H9 (cell line): ENCODE data around the gene MITD1. TPM values are rescaled to one million over a fixed set of nuclear protein-coding genes. Genes with fewer than 3 reads are reported as not detected.

ENCODE experiments used
- DNase-seq: peaks from one replicate; pipeline ENCODE4 v3.0.0-alpha.2; 2017
- H2AFZ ChIP-seq: one replicate; pipeline ENCODE4 v1.6.1; 2013; ENCODE audit warnings: mild to moderate bottlenecking, low read length, control low read depth, moderate library complexity
- H2AK5ac ChIP-seq: 2 replicates; pipeline ENCODE4 v1.6.1; 2013; ENCODE audit warnings: low read length, control low read depth, mixed read lengths; ENCODE audit not compliant: insufficient read length
- H2BK120ac ChIP-seq: one replicate; pipeline ENCODE4 v1.6.1; 2013; ENCODE audit warnings: low read depth, mild to moderate bottlenecking, low read length, control low read depth, inconsistent platforms; ENCODE audit not compliant: poor library complexity, severe bottlenecking
- H2BK12ac ChIP-seq: 2 replicates; pipeline ENCODE4 v1.6.1; 2013; ENCODE audit warnings: low read length, control low read depth, mixed read lengths, low read depth; ENCODE audit not compliant: insufficient read length
- H2BK15ac ChIP-seq: 2 replicates; pipeline ENCODE4 v1.6.1; 2013; ENCODE audit warnings: low read depth, low read length, control low read depth
- H2BK20ac ChIP-seq: one replicate; pipeline ENCODE4 v1.6.1; 2013; ENCODE audit warnings: low read depth, mild to moderate bottlenecking, low read length, control low read depth, inconsistent platforms; ENCODE audit not compliant: poor library complexity, severe bottlenecking
- H2BK5ac ChIP-seq: 2 replicates; pipeline ENCODE4 v1.6.1; 2013; ENCODE audit warnings: low read length, control low read depth, mixed read lengths; ENCODE audit not compliant: insufficient read length
- H3K14ac ChIP-seq: 2 replicates; pipeline ENCODE4 v1.6.1; 2013; ENCODE audit warnings: low read length, control low read depth; ENCODE audit not compliant: insufficient read depth
- H3K18ac ChIP-seq: 2 replicates; pipeline ENCODE4 v1.6.1; 2013; ENCODE audit warnings: low read depth, mild to moderate bottlenecking, mixed read lengths, low read length, control low read depth; ENCODE audit not compliant: insufficient read length
- H3K23ac ChIP-seq: 2 replicates; pipeline ENCODE4 v1.6.1; 2013; ENCODE audit warnings: low read length, control low read depth, mixed read lengths, low read depth; ENCODE audit not compliant: insufficient read length
- H3K23me2 ChIP-seq: 2 replicates; pipeline ENCODE4 v1.6.1; 2013; ENCODE audit warnings: low read depth, mild to moderate bottlenecking, mixed read lengths, low read length, control low read depth; ENCODE audit not compliant: insufficient read length, poor library complexity, severe bottlenecking
- H3K27ac ChIP-seq: 2 replicates; pipeline ENCODE4 v1.5.1; 2013; ENCODE audit warnings: low read length, control low read depth, mixed read lengths, low read depth; ENCODE audit not compliant: insufficient read length
- H3K27me3 ChIP-seq: 2 replicates; pipeline ENCODE4 v1.6.1; 2013; ENCODE audit warnings: low read length, control low read depth, inconsistent platforms; ENCODE audit not compliant: insufficient read depth
- H3K4ac ChIP-seq: 2 replicates; pipeline ENCODE4 v1.6.1; 2013; ENCODE audit warnings: low read depth, mild to moderate bottlenecking, control low read depth, inconsistent platforms, low read length, moderate library complexity
- H3K4me1 ChIP-seq: 2 replicates; pipeline ENCODE4 v1.6.1; 2013; ENCODE audit warnings: low read length, control low read depth, inconsistent platforms; ENCODE audit not compliant: insufficient read depth
- H3K4me2 ChIP-seq: 2 replicates; pipeline ENCODE4 v1.6.1; 2013; ENCODE audit warnings: low read length, control low read depth, mixed read lengths; ENCODE audit not compliant: insufficient read length, insufficient read depth
- H3K56ac ChIP-seq: 2 replicates; pipeline ENCODE4 v1.6.1; 2013; ENCODE audit warnings: low read depth, mild to moderate bottlenecking, mixed read lengths, low read length, control low read depth; ENCODE audit not compliant: insufficient read length
- H3K79me1 ChIP-seq: 2 replicates; pipeline ENCODE4 v1.6.1; 2013; ENCODE audit warnings: low read depth, mild to moderate bottlenecking, moderate library complexity, low read length, control low read depth, inconsistent platforms; ENCODE audit not compliant: insufficient read depth, poor library complexity, severe bottlenecking
- H3K79me2 ChIP-seq: 2 replicates; pipeline ENCODE4 v1.6.1; 2013; ENCODE audit warnings: low read length, control low read depth, inconsistent platforms; ENCODE audit not compliant: insufficient read depth
- H3K9ac ChIP-seq: 2 replicates; pipeline ENCODE4 v1.6.1; 2013; ENCODE audit warnings: low read length, control low read depth, mixed read lengths; ENCODE audit not compliant: insufficient read length; ENCODE audit errors: extremely low read depth
- H3K9me3 ChIP-seq: one replicate; pipeline ENCODE4 v1.6.1; 2013; ENCODE audit warnings: low read depth, low read length, inconsistent platforms; ENCODE audit not compliant: control insufficient read depth
- H3T11ph ChIP-seq: one replicate; pipeline ENCODE4 v1.6.1; 2013; ENCODE audit warnings: mild to moderate bottlenecking, low read length, control low read depth, inconsistent platforms
- H4K20me1 ChIP-seq: one replicate; pipeline ENCODE4 v1.6.1; 2013; ENCODE audit not compliant: control insufficient read depth, insufficient read length, insufficient read depth
- H4K5ac ChIP-seq: 2 replicates; pipeline ENCODE4 v1.6.1; 2013; ENCODE audit warnings: low read depth, mild to moderate bottlenecking, mixed read lengths, low read length, control low read depth; ENCODE audit not compliant: insufficient read length
- H4K8ac ChIP-seq: replicated peaks from 2 replicates; pipeline ENCODE4 v1.6.1; 2013; ENCODE audit warnings: low read length, control low read depth, mixed read lengths, low read depth; ENCODE audit not compliant: insufficient read length
- H4K91ac ChIP-seq: 2 replicates; pipeline ENCODE4 v1.6.1; 2013; ENCODE audit warnings: low read depth, mild to moderate bottlenecking, moderate library complexity, mixed read lengths, low read length, control low read depth; ENCODE audit not compliant: insufficient read length
- H3K27ac Mint-ChIP-seq, 3 experiments: 2 replicates in 2 of 3; 3 replicates in 1 of 3; pipeline ENCODE4 v1.8.0; 2020 to 2021; ENCODE audit warnings: mixed read lengths in 3 of 3, mild to moderate bottlenecking in 1 of 3, moderate library complexity in 1 of 3
- H3K27me3 Mint-ChIP-seq: 2 replicates; pipeline ENCODE4 v1.8.0; 2021; ENCODE audit warnings: low read depth, mild to moderate bottlenecking, moderate library complexity, mixed read lengths
- H3K36me3 Mint-ChIP-seq, 3 experiments: 2 replicates in 2 of 3; 3 replicates in 1 of 3; pipeline ENCODE4 v1.8.0; 2020 to 2021; ENCODE audit warnings: low read depth in 3 of 3, mixed read lengths in 3 of 3; ENCODE audit not compliant: insufficient read depth in 1 of 3
- H3K4me1 Mint-ChIP-seq, 2 experiments: 2 replicates each; pipeline ENCODE4 v1.8.0; 2020; ENCODE audit warnings: mixed read lengths in 2 of 2
- H3K4me3 Mint-ChIP-seq, 2 experiments: 2 replicates in 1 of 2; 3 replicates in 1 of 2; pipeline ENCODE4 v1.8.0; 2020 to 2021; ENCODE audit warnings: mild to moderate bottlenecking in 2 of 2, mixed read lengths in 2 of 2, moderate library complexity in 1 of 2
- H3K9me3 Mint-ChIP-seq, 2 experiments: 2 replicates in 1 of 2; 3 replicates in 1 of 2; pipeline ENCODE4 v1.8.0; 2020; ENCODE audit warnings: mild to moderate bottlenecking in 2 of 2, mixed read lengths in 2 of 2, moderate library complexity in 1 of 2
- WGBS: extraction: QIAGEN DNeasy Blood & Tissue Kit; methylation state at CpG from one replicate; pipeline ENCODE4 v1.1.7; 2013; ENCODE audit warnings: missing lambda C conversion rate, low lambda C conversion rate, mixed read lengths; ENCODE audit not compliant: insufficient read length; ENCODE audit errors: extremely low coverage; 5-methylcytosine and 5-hydroxymethylcytosine counted together
- total RNA-seq: library from RNA; stranded (reverse); gene quantifications from 2 replicates; pipeline ENCODE4 v1.2.1, GENCODE V29; 2021
- TF ChIP-seq, protein P1 (sequence below): fragments of 200-600 bp; sonication (generic); conservative IDR thresholded peaks from 3 replicates; pipeline ENCODE4 v1.8.0; 2021; ENCODE audit warnings: antibody characterized with exemption, mild to moderate bottlenecking

Gene MITD1
- total RNA-seq, 1 experiment from 2014 or later: 35.2 TPM

DNA sequence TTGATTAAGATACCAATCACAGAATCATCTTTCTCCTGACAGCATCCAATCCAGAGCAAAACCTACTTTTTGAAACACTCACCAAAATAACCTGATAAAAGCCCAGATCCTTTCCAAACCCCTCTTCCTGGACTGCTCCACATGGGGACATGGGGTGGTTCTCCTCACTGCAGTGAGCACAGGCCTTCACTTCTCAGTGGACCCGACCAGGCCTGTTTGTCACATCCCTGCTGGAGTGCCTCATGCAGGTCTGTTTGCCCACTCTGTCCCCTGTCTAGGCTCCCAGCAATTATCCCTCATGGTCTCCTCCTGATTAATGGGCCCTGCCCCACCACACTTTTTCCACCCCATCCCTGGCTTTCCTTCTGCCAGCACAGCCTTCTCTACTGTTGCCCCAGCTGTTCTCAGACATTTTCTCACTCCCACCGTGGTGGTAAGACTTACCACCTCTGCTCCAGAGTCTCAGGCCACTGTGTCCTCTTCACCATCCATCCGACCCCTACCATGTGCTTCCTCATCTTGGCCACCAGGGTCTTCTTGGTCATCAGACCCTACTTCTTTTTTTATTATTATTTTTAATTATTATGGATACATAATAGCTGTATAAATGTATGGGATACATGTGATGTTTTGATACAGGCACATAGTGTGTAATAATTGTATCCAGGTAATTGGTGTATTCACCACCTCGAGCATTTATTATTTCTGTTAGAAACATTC, 21.3 kb upstream of the MITD1 start:
- Histone ChIP-seq H4K5ac (no peak overlapping the region), H3K27me3 (no peaks in the 10 kb centered on the region), H3K9me3 (peaks cover 8% of the 10 kb centered on the region), H4K20me1 (no peaks in the 10 kb centered on the region), H3K4me2 (no peak overlapping the region), H3T11ph (no peak overlapping the region), H2AK5ac (no peak overlapping the region), H2BK15ac (no peak overlapping the region), H3K79me2 (no peaks in the 10 kb centered on the region), H3K4ac (no peak overlapping the region), H3K14ac (no peak overlapping the region), H2BK20ac (no peak overlapping the region), H3K27ac (no peak overlapping the region), H3K23me2 (no peaks in the 10 kb centered on the region), H3K9ac (no peak overlapping the region), H4K8ac (no peak overlapping the region), H2AFZ (no peak overlapping the region), H2BK5ac (no peak overlapping the region), H3K18ac (no peak overlapping the region), H3K23ac (no peak overlapping the region), H3K4me1 (no peaks in the 10 kb centered on the region), H2BK120ac (no peak overlapping the region), H4K91ac (no peak overlapping the region), H3K56ac (no peak overlapping the region), H2BK12ac (no peak overlapping the region), H3K79me1 (no peaks in the 10 kb centered on the region)
- TF ChIP-seq, protein P1, sequence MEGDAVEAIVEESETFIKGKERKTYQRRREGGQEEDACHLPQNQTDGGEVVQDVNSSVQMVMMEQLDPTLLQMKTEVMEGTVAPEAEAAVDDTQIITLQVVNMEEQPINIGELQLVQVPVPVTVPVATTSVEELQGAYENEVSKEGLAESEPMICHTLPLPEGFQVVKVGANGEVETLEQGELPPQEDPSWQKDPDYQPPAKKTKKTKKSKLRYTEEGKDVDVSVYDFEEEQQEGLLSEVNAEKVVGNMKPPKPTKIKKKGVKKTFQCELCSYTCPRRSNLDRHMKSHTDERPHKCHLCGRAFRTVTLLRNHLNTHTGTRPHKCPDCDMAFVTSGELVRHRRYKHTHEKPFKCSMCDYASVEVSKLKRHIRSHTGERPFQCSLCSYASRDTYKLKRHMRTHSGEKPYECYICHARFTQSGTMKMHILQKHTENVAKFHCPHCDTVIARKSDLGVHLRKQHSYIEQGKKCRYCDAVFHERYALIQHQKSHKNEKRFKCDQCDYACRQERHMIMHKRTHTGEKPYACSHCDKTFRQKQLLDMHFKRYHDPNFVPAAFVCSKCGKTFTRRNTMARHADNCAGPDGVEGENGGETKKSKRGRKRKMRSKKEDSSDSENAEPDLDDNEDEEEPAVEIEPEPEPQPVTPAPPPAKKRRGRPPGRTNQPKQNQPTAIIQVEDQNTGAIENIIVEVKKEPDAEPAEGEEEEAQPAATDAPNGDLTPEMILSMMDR: peak; percentile 45; the same call in 2 of the 3 replicates
- Mint-ChIP-seq H3K36me3 (peaks cover 46 to 60% (median 54%) of the 10 kb centered on the region in 3 experiments), H3K4me3 (no peak overlapping the region), H3K27ac (no peak overlapping the region), H3K4me1 (peaks cover 0 to 2% of the 10 kb centered on the region in 2 experiments; a peak in 1 of 4 replicates), H3K9me3 (peaks cover 43 to 51% of the 10 kb centered on the region in 2 experiments), H3K27me3 (peaks cover 6% of the 10 kb centered on the region)
- WGBS: no CpG with 5 or more reads among the region's 4 CpGs
- DNase-seq: no peak
